ENCODE measurements around the gene TMEM163.
"Not testable (repeated sequence)": the region's sequence is repeated elsewhere in the genome, so short reads cannot be mapped to it uniquely, and the experiment has no call there.

The TMEM163 gene

GRCh38 chr2:134482131-134482723 is 236.6 kb downstream of the TMEM163 start:
- no peak overlapping the region for H3K4me3 ChIP-seq (ENCODE audit: low read depth, low read length)
- DNase-seq (ENCODE audit: low read depth): no peak
- TF ChIP-seq, protein P1, sequence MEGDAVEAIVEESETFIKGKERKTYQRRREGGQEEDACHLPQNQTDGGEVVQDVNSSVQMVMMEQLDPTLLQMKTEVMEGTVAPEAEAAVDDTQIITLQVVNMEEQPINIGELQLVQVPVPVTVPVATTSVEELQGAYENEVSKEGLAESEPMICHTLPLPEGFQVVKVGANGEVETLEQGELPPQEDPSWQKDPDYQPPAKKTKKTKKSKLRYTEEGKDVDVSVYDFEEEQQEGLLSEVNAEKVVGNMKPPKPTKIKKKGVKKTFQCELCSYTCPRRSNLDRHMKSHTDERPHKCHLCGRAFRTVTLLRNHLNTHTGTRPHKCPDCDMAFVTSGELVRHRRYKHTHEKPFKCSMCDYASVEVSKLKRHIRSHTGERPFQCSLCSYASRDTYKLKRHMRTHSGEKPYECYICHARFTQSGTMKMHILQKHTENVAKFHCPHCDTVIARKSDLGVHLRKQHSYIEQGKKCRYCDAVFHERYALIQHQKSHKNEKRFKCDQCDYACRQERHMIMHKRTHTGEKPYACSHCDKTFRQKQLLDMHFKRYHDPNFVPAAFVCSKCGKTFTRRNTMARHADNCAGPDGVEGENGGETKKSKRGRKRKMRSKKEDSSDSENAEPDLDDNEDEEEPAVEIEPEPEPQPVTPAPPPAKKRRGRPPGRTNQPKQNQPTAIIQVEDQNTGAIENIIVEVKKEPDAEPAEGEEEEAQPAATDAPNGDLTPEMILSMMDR (IDR thresholded peaks at IDR 0.05; ENCODE audit: insufficient read depth, low read depth, low read length, missing control alignments): no peak

GRCh38 chr2:134479696-134480330 is 239.0 kb downstream of the TMEM163 start:
- TF ChIP-seq, protein P1 (IDR thresholded peaks at IDR 0.05; ENCODE audit: insufficient read depth, low read depth, low read length, missing control alignments): no peak
- DNase-seq (ENCODE audit: low read depth): no peak
- H3K4me3 ChIP-seq (ENCODE audit: low read depth, low read length): no peak overlapping the region

- not testable (repeated sequence) for H3K4me3 ChIP-seq (ENCODE audit: low read depth, low read length); DNase-seq (ENCODE audit: low read depth)
These were observed 241.8 kb downstream of the TMEM163 start for GRCh38 chr2:134476982-134477381.

- TF ChIP-seq, protein P1 (IDR thresholded peaks at IDR 0.05; ENCODE audit: insufficient read depth, low read depth, low read length, missing control alignments): no peak
- DNase-seq (ENCODE audit: low read depth): no peak
- no peak overlapping the region for H3K4me3 ChIP-seq (ENCODE audit: low read depth, low read length)
These were observed 248.1 kb downstream of the TMEM163 start for GRCh38 chr2:134470561-134471168.

DNA sequence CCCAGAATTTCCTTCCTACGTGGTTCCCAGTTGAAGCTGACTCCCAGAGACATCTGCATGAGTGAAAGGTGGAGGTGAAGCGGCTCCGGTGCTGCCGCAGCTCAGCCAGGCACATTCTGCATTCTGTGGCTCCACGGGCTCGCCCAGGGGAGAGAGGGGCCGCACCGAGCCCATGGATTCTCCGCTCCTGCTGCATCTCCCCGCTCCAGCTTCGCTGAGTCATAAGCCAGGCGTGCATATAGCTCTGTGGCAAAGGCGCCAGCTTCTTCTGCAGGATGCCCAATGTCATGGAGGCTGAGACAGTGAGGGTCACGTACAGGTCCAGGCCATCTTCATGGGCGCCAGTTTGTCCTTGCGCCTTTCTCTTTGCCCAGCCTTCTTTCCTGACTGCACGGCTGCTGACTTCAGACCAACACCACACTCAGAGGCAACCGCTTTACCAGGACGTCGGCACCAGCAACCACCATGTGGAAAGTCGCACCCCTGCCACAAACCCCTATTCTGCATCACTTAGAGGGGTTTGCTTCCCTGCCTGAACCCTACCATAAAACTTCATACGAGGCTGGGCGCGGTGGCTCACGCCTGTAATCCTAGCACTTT is 249.2 kb downstream of the TMEM163 start:
- DNase-seq (ENCODE audit: low read depth): no peak
- TF ChIP-seq, protein P1 (IDR thresholded peaks at IDR 0.05; ENCODE audit: insufficient read depth, low read depth, low read length, missing control alignments): no peak

DNA sequence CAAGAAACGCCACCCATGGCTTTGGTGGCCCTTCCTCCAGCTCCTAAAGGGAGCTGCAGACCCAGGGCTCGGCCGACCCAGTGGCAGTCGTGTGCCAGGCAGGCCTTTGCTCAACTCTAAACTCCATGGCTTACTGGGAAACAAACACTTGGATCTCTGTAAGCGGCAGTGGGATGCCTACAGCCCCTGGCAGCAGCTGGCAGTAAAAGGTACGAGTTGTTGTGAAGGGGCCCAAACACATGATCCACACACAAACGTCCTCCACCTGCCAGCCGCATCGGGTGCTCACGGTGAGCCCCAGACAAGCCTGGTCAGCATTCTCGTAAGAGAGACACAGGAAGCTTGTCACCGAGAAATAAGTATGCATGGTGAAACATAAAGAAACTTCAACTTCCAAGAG is 250.0 kb downstream of the TMEM163 start:
- TF ChIP-seq, protein P1 (IDR thresholded peaks at IDR 0.05; ENCODE audit: insufficient read depth, low read depth, low read length, missing control alignments): no peak
- H3K4me3 ChIP-seq (ENCODE audit: low read depth, low read length): no peak overlapping the region
- no peak for DNase-seq (ENCODE audit: low read depth)

More for the DNA sequence above, 249.2 kb downstream of the TMEM163 start:
- no peak overlapping the region for H3K4me3 ChIP-seq (ENCODE audit: low read depth, low read length)

GRCh38 chr2:134468164-134468563 is 250.6 kb downstream of the TMEM163 start:
- TF ChIP-seq, protein P1 (IDR thresholded peaks at IDR 0.05; ENCODE audit: insufficient read depth, low read depth, low read length, missing control alignments): no peak
- no peak for DNase-seq (ENCODE audit: low read depth)
- H3K4me3 ChIP-seq (ENCODE audit: low read depth, low read length): no peak overlapping the region
